ENCODE data around the gene A4GALT. TPM values are rescaled to one million over a fixed set of nuclear protein-coding genes. Genes with fewer than 3 reads are reported as not detected.

Gene A4GALT
- total RNA-seq, 1 experiment from 2014 or later = 3.4 TPM

GRCh38 chr22:42754658-42755057 is 34.0 kb upstream of the A4GALT start:
- Histone ChIP-seq H3K18ac (ENCODE audit: insufficient read length, low read depth, low read length) (no peak overlapping the region), H3K27ac (ENCODE audit: insufficient read length, low read depth, low read length) (no peak overlapping the region), H2AFZ (ENCODE audit: low read length) (no peak overlapping the region), H2BK20ac (ENCODE audit: low read depth, low read length, poor library complexity, severe bottlenecking) (no peak overlapping the region), H3K27me3 (ENCODE audit: insufficient read depth, low read length) (no peaks in the 10 kb centered on the region), H4K91ac (ENCODE audit: insufficient read length, low read depth, low read length) (no peak overlapping the region), H3K23ac (ENCODE audit: insufficient read length, low read depth, low read length) (no peak overlapping the region), H3K4me1 (ENCODE audit: insufficient read depth, low read length) (no peaks in the 10 kb centered on the region), H3K4me2 (ENCODE audit: insufficient read depth, insufficient read length, low read length) (no peak overlapping the region), H2BK5ac (ENCODE audit: insufficient read length, low read length) (no peak overlapping the region), H4K5ac (ENCODE audit: insufficient read length, low read depth, low read length) (no peak overlapping the region), H3K14ac (ENCODE audit: insufficient read depth, low read length) (no peak overlapping the region; the same call in 1 of the 2 replicates), H2BK15ac (ENCODE audit: low read depth, low read length) (no peak overlapping the region), H4K8ac (replicated peaks; ENCODE audit: insufficient read length, low read depth, low read length) (no peak overlapping the region), H3K79me2 (ENCODE audit: insufficient read depth, low read length) (no peaks in the 10 kb centered on the region), H2AK5ac (ENCODE audit: insufficient read length, low read length) (no peak overlapping the region), H3T11ph (ENCODE audit: low read length) (no peak overlapping the region), H3K9me3 (ENCODE audit: control insufficient read depth, low read depth, low read length) (no peaks in the 10 kb centered on the region), H3K79me1 (ENCODE audit: insufficient read depth, low read depth, low read length, poor library complexity, severe bottlenecking) (no peaks in the 10 kb centered on the region), H4K20me1 (ENCODE audit: control insufficient read depth, insufficient read depth, insufficient read length) (no peaks in the 10 kb centered on the region), H3K23me2 (ENCODE audit: insufficient read length, low read depth, low read length, poor library complexity, severe bottlenecking) (peaks cover 2% of the 10 kb centered on the region), H2BK120ac (ENCODE audit: low read depth, low read length, poor library complexity, severe bottlenecking) (no peak overlapping the region), H2BK12ac (ENCODE audit: insufficient read length, low read depth, low read length) (no peak overlapping the region), H3K56ac (ENCODE audit: insufficient read length, low read depth, low read length) (no peak overlapping the region), H3K4ac (ENCODE audit: low read depth, low read length) (no peak overlapping the region), H3K9ac (ENCODE audit: extremely low read depth, insufficient read length, low read length) (no peak overlapping the region)
- Mint-ChIP-seq H3K27ac (peak overlapping the region in 1 of 3 experiments; percentile 67; a peak in 1 of 7 replicates), H3K27me3 (ENCODE audit: low read depth) (peaks cover 7% of the 10 kb centered on the region), H3K4me1 (peaks cover 18 to 29% of the 10 kb centered on the region in 2 experiments), H3K9me3 (peaks cover 6 to 9% of the 10 kb centered on the region in 2 experiments; a peak in 2 of 5 replicates), H3K36me3 (ENCODE audit: insufficient read depth in 1 of 3, low read depth in 3 of 3) (no peaks in the 10 kb centered on the region), H3K4me3 (peak overlapping the region in 1 of 2 experiments; percentile 20; a peak in 1 of 5 replicates)
- no CpG with 5 or more reads among the region's 6 CpGs for WGBS (ENCODE audit: extremely low coverage, insufficient read length, low lambda C conversion rate)
- TF ChIP-seq CTCF (conservative IDR thresholded peaks at IDR 0.05) = no peak
- no peak for DNase-seq
